Pancreas (tissue), 10 donors: ENCODE results near the gene CYTIP. TPM values are rescaled to one million over a fixed set of nuclear protein-coding genes. Genes with fewer than 3 reads are reported as not detected.

Source experiments
- ATAC-seq, 4 donors: fragments of 200-7000 bp; cut with Tn5 transposase; one replicate each; pipeline versions ENCODE4 v1.8.0 to v1.9.1; 2020; ENCODE audit warnings: mild to moderate bottlenecking in 4 of 4, moderate library complexity in 4 of 4
- DNase-seq, 6 donors: peaks; one replicate each; pipeline ENCODE4 v3.0.0-alpha.2; 2020
- FAIRE-seq: peaks from 2 replicates; lab custom pipeline; 2012; peaks lifted over from hg19 to GRCh38; lab: Jason Lieb, UNC
- H3K27ac ChIP-seq, 4 donors: fragments of 200-600 bp; sonication (generic); 1 replicate in 3 of 4; 2 replicates in 1 of 4; pipeline versions ENCODE4 v1.5.0 to v1.8.0; 2020
- H3K27me3 ChIP-seq, 4 donors: fragments of 200-600 bp; one replicate each; pipeline ENCODE4 v1.8.0; 2021
- H3K36me3 ChIP-seq, 3 donors: fragments of 200-600 bp; sonication (generic) in 1 of 3; one replicate each; pipeline versions ENCODE4 v1.5.0 to v1.8.0; 2020 to 2021
- H3K4me1 ChIP-seq, 3 donors: fragments of 200-600 bp; one replicate each; pipeline ENCODE4 v1.8.0; 2021
- H3K4me3 ChIP-seq, 4 donors: fragments of 200-600 bp; sonication (generic) in 2 of 4; one replicate each; pipeline versions ENCODE4 v1.5.0 to v1.8.0; 2020 to 2021
- H3K9me3 ChIP-seq, 4 donors: fragments of 200-600 bp; one replicate each; pipeline ENCODE4 v1.8.0; 2021
- WGBS, 2 donors: extraction: QIAGEN DNeasy Blood & Tissue Kit; methylation state at CpG; one replicate each; pipeline ENCODE4 v1.1.7; 2013; 5-methylcytosine and 5-hydroxymethylcytosine counted together
- intact Hi-C, 3 donors: fragments of 100-400 bp; cut with DNase I; formaldehyde crosslinking; loops; one replicate each; pipeline versions ENCODE4 v1.11.1 to v1.14.2; 2022
- polyA plus RNA-seq, 2 donors: library from polyadenylated mRNA; stranded (reverse); fragments of 200-250 nt; gene quantifications; one replicate each; pipeline ENCODE4 v1.2.3, GENCODE V29; 2013
- total RNA-seq, 6 donors: library from RNA; stranded (reverse); fragmentation: NEBNext Ultra II Directional in 4 of 6; extraction: Animal tissue kit (Norgen Biotek cat#: 25700) in 4 of 6; gene quantifications; one replicate each; pipeline versions ENCODE4 v1.2.1 to v1.2.4, GENCODE V29; 2021 to 2023
- TF ChIP-seq, protein P1 (sequence below), 4 donors: fragments of 200-600 bp; sonication (generic) in 3 of 4; IDR thresholded peaks; one replicate each; pipeline versions ENCODE4 v1.5.0 to v1.8.0; 2021; ENCODE audit warnings: antibody characterized with exemption in 4 of 4
- donor health status: healthy with polysubstance abuse.
- donor health status: DM: no; HTN: no; CAD: no; lungs with moderate emphysema.
- donor health status: DM: no; HTN: no; CAD: no.
- donor health status: control.
- donor health status: control.
- donor health status: Bipolar disorder and iron deficiency.
- donor health status: DM: yes; HTN: yes; CAD: no.
- donor health status: DM: no; HTN: no; CAD: no.
- donor health status: DM: no; HTN: no; CAD: no.
- donor health status: DM: yes; HTN: yes; CAD: no.

The CYTIP gene
- total RNA-seq = 1 to 10 TPM; 1.2 to 6.4 (median 4.1) TPM
- under 1 TPM; 0.47 to 0.68 TPM for polyA plus RNA-seq

GRCh38 chr2:157443795-157444640 lies at the start of gene CYTIP:
CYTIP (minus strand) TSS chr2:157444089; CDS start chr2:157444020, 69 bp downstream.
- H3K27ac ChIP-seq = peak within 1 kb of the TSS in 2 of 4 donors; percentile 50 to 60
- WGBS, 2 donors = 87 to 89% methylated on average over 13 of the region's 13 CpGs

GRCh38 chr2:157492189-157492773 lies 48.4 kb upstream of the CYTIP start:
- H3K27me3 ChIP-seq = no peaks in the 10 kb centered on the region
- no peak overlapping the region for H3K27ac ChIP-seq
- H3K4me1 ChIP-seq = peaks cover 12 to 25% (median 19%) of the 10 kb centered on the region in 3 donors
- WGBS, 2 donors = 12 to 14% methylated on average over 5 of the region's 5 CpGs
- ATAC-seq = peak; percentile 65 to 80 (median 74)
- H3K9me3 ChIP-seq = no peaks in the 10 kb centered on the region
- FAIRE-seq = peak; percentile 41
- intact Hi-C loops = no loop called here
- DNase-seq = peak; percentile 65 to 78 (median 68)
- H3K4me3 ChIP-seq = no peak overlapping the region
- H3K36me3 ChIP-seq = no peaks in the 10 kb centered on the region
- TF ChIP-seq, protein P1, sequence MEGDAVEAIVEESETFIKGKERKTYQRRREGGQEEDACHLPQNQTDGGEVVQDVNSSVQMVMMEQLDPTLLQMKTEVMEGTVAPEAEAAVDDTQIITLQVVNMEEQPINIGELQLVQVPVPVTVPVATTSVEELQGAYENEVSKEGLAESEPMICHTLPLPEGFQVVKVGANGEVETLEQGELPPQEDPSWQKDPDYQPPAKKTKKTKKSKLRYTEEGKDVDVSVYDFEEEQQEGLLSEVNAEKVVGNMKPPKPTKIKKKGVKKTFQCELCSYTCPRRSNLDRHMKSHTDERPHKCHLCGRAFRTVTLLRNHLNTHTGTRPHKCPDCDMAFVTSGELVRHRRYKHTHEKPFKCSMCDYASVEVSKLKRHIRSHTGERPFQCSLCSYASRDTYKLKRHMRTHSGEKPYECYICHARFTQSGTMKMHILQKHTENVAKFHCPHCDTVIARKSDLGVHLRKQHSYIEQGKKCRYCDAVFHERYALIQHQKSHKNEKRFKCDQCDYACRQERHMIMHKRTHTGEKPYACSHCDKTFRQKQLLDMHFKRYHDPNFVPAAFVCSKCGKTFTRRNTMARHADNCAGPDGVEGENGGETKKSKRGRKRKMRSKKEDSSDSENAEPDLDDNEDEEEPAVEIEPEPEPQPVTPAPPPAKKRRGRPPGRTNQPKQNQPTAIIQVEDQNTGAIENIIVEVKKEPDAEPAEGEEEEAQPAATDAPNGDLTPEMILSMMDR (IDR thresholded peaks at IDR 0.05) = peak; percentile 40 to 72 (median 53)

More at GRCh38 chr2:157443795-157444640, at the start of gene CYTIP:
- H3K27me3 ChIP-seq = no peaks in the 10 kb centered on the region
- H3K4me1 ChIP-seq = peaks cover 5 to 17% (median 9%) of the 10 kb centered on the region in 3 donors
- peak in 3 of 4 donors; percentile 17 to 62 (median 54) for ATAC-seq
- DNase-seq = peak in 1 of 6 donors; percentile 48
- H3K4me3 ChIP-seq = peak within 1 kb of the TSS in 1 of 4 donors; percentile 11
- H3K9me3 ChIP-seq = no peaks in the 10 kb centered on the region
- TF ChIP-seq, protein P1 (IDR thresholded peaks at IDR 0.05) = no peak
- no peaks in the 10 kb centered on the region for H3K36me3 ChIP-seq
- intact Hi-C loops = no loop called here
- no peak for FAIRE-seq

DNA sequence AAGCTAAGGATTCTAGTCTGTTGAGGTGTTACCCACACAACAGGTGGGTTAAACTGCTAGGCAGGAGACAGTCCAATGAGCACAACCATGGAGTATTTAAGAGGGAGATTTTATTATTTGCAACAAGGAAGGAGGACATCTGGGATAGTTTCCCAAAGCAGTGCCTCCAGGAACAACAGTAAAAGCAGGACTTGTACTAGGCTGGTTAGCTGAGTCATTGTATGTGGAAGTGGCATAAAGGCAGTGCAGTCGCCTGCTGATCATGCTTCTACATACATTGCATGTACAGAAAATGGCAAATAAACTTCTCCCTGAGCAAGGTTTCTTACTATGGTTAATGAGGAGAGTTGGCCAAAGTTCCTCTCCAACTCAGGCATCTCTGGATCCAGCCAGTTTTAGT lies 46.1 kb upstream of the CYTIP start:
- intact Hi-C loops = no loop called here
- no peak for FAIRE-seq
- H3K4me3 ChIP-seq = no peak overlapping the region

GRCh38 chr2:157488877-157489276 lies 45.0 kb upstream of the CYTIP start:
- TF ChIP-seq, protein P1 (IDR thresholded peaks at IDR 0.05) = no peak
- no peaks in the 10 kb centered on the region for H3K9me3 ChIP-seq
- DNase-seq (peak; percentile 65 to 86 (median 80)), FAIRE-seq (no peak), ATAC-seq (peak; percentile 91 to 97 (median 94))
- H3K36me3 ChIP-seq = no peaks in the 10 kb centered on the region
- WGBS, 2 donors = 10% methylated on average over 3 of the region's 3 CpGs
- no peaks in the 10 kb centered on the region for H3K27me3 ChIP-seq
- H3K4me1 ChIP-seq = peaks cover 19 to 26% (median 21%) of the 10 kb centered on the region in 3 donors
- intact Hi-C loops = no loop called here
- H3K4me3 ChIP-seq = no peak overlapping the region
- peak overlapping the region in 2 of 4 donors; percentile 47 to 56 for H3K27ac ChIP-seq

More for the DNA sequence above, 46.1 kb upstream of the CYTIP start:
- peaks cover 19 to 26% (median 21%) of the 10 kb centered on the region in 3 donors for H3K4me1 ChIP-seq
- no peaks in the 10 kb centered on the region for H3K36me3 ChIP-seq
- 50 to 62% methylated on average over 1 of the region's 1 CpG for WGBS, 2 donors
- DNase-seq = no peak
- TF ChIP-seq, protein P1 (IDR thresholded peaks at IDR 0.05) = no peak
- ATAC-seq = no peak
- H3K9me3 ChIP-seq = no peaks in the 10 kb centered on the region
- no peak overlapping the region for H3K27ac ChIP-seq
- H3K27me3 ChIP-seq = no peaks in the 10 kb centered on the region
